GM21360 (cell line): Measurements from ENCODE around the gene HELQ.
"Not testable (repeated sequence)": the region's sequence is repeated elsewhere in the genome, so short reads cannot be mapped to it uniquely, and the experiment has no call there.

Experiments
- ATAC-seq: cut with Tn5 transposase; IDR thresholded peaks from one replicate; pipeline ENCODE4 v1.9.1; 2021; ENCODE audit warnings: mild to moderate bottlenecking, moderate library complexity; ENCODE audit not compliant: unreplicated experiment

HELQ gene

GRCh38 chr4:83440148-83440814 is 15.3 kb downstream of the HELQ start:
- ATAC-seq: no peak

- ATAC-seq: no peak
Measured at GRCh38 chr4:83438719-83439118, 16.9 kb downstream of the HELQ start.

- no peak for ATAC-seq
Measured at GRCh38 chr4:83436680-83437079, 18.9 kb downstream of the HELQ start.

GRCh38 chr4:83431200-83431599 is 24.4 kb downstream of the HELQ start:
- ATAC-seq: no peak

- no peak for ATAC-seq
Measured at GRCh38 chr4:83418211-83418610, 37.4 kb downstream of the HELQ start.

GRCh38 chr4:83417566-83417965 is 38.1 kb downstream of the HELQ start:
- no peak for ATAC-seq

- no peak for ATAC-seq
Measured at GRCh38 chr4:83413676-83414075, 41.9 kb downstream of the HELQ start.

- no peak for ATAC-seq
Measured at GRCh38 chr4:83408908-83409307, 46.7 kb downstream of the HELQ start.

GRCh38 chr4:83405844-83406816 is 49.5 kb downstream of the HELQ start:
- ATAC-seq: no peak

GRCh38 chr4:83398158-83398557 is 57.5 kb downstream of the HELQ start:
- not testable (repeated sequence) for ATAC-seq

GRCh38 chr4:83393908-83394307 is 61.7 kb downstream of the HELQ start:
- ATAC-seq: no peak

- ATAC-seq: no peak
Measured at GRCh38 chr4:83392562-83392961, 63.1 kb downstream of the HELQ start.

GRCh38 chr4:83390944-83391343 is 64.7 kb downstream of the HELQ start:
- ATAC-seq: no peak

- ATAC-seq: no peak
Measured at GRCh38 chr4:83389756-83390505, 65.7 kb downstream of the HELQ start.

- no peak for ATAC-seq
Measured at GRCh38 chr4:83389037-83389720, 66.4 kb downstream of the HELQ start.

GRCh38 chr4:83388313-83388676 is 67.3 kb downstream of the HELQ start:
- no peak for ATAC-seq

- ATAC-seq: no peak
Measured at GRCh38 chr4:83387476-83388312, 67.9 kb downstream of the HELQ start.

- ATAC-seq: no peak
Measured at GRCh38 chr4:83387012-83387411, 68.6 kb downstream of the HELQ start.

- ATAC-seq: no peak
Measured at GRCh38 chr4:83382850-83383249, 72.8 kb downstream of the HELQ start.

- ATAC-seq: no peak
Measured at GRCh38 chr4:83381173-83381572, 74.5 kb downstream of the HELQ start.
